ENCODE measurements around the gene PIK3R2.
"Not testable (repeated sequence)": the region's sequence is repeated elsewhere in the genome, so short reads cannot be mapped to it uniquely, and the experiment has no call there.

The PIK3R2 gene

DNA sequence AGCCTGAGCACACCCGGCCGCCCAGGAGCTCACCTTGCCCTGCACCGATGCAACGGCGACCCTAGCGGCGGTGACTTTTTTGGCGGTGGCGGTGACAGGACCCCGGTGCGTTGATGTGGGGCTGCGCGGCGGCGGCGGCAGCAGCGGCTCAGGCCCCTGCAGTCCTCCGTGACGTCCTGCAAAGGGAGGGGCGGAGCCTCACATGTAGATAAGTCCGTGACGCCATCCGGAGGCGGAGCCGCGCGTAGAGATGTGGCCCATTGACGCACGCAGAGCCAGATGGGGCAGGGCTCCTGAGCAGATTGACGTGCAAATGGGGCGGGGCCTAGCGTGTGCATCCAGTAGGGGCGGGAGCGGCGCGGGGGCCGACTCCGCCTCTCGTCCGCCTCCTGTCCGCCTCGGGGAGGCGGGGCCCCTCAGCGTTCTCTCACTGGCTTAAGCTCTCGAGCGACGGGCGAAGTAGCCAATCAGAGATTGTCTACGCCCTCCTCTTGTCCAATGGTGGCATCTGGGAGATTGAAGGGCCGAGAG is 51.0 kb downstream of the PIK3R2 start, which contains the start of gene RAB3A:
RAB3A (minus strand) TSS at position 180 of the 531 bp plus-strand sequence. CDS start 1,302 bp downstream, outside the sequence.
- DNase-seq (ENCODE audit: low spot score): peak; percentile 100

DNA sequence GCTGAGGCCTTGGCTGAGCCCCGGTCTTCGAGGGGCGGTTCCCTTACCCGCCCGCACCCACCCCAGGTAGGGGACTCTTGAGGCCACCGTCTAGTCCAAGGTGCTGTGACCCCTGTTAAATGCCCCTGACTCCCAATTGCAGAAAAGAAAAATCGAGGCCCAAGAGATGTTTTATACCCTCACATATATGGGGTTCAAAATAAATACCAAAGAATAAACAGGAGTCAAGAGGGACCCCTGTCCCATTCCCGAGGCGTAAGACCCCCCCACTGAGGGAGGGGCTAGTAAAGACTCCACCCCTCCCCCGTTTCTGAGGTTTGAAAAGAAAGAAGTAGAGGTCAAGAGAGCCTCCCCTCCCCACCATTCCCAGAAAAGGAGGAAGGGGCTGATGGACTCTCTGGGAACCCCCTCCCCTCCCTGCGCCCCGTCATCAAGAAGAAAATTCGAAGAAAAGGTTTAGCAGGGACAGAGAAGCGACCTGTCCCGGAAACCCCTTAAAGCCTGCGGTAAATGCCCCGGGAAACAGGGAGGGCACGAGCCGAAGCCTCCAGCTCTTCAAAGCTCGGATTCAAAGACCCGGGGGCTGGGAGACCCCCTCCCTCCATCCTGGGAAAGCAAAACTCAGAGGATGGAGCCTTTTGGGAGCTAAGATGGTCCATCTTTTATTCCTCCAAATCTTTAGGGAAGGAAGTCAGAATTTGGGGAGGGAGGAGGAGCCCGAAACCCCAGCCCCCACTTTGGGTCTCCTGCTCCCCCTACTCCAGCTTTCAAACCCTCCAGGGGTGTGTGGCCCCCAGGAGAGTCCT is 51.6 kb downstream of the PIK3R2 start:
- DNase-seq (ENCODE audit: low spot score): no peak

DNA sequence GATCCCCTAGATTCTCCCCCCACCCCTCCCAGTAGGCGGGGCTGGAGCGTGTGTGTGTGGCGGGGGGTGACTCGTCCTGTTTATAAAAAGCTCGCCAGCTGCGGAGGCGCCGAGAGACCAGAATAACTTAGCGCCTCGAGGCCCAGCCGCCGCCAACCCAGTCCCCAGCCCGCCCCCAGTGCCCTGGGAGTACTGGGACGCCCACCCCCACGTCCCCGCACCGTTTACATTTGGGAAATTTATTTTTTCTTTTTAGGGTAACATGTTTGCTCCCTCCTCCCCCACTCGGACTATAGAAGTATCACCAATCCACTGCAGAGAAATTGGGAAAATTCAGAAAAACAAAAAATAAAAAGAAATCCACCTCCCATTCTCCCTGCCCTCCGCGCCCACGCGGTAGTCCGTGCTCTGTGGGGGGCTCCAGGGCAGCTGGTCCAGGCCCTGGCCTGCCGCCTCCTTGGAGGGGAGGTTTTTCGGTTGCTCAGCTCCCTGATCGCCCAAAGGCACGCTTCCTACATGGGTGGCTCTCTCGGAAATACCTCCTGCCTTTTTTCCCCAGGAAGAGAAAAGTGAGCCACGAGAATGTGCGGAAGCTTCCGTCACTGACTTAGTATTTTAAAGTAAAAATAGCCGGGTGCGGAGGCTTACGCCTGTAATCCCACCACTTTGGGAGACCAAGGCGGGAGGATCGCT is 52.4 kb downstream of the PIK3R2 start:
- peak; percentile 43 for DNase-seq (ENCODE audit: low spot score)

DNA sequence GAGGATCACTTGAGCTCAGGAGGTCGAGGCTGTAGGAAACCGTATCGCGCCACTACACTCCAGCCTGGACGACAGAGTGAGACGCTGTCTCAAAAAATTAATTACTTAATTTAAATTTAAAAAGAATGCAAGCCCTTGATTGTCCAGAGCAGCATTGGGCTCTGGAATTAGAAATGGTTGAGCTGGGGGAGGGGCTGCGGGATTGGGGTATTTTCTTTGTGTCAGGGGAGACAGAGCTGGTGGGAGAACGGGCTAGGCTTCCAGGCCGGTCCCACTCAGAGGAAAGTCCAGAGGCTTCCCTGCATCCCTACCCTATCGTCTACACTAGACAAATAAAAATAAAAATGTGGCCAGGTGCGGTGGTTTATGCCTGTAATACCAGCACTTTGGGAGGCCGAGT is 53.1 kb downstream of the PIK3R2 start:
- no peak for DNase-seq (ENCODE audit: low spot score)

DNA sequence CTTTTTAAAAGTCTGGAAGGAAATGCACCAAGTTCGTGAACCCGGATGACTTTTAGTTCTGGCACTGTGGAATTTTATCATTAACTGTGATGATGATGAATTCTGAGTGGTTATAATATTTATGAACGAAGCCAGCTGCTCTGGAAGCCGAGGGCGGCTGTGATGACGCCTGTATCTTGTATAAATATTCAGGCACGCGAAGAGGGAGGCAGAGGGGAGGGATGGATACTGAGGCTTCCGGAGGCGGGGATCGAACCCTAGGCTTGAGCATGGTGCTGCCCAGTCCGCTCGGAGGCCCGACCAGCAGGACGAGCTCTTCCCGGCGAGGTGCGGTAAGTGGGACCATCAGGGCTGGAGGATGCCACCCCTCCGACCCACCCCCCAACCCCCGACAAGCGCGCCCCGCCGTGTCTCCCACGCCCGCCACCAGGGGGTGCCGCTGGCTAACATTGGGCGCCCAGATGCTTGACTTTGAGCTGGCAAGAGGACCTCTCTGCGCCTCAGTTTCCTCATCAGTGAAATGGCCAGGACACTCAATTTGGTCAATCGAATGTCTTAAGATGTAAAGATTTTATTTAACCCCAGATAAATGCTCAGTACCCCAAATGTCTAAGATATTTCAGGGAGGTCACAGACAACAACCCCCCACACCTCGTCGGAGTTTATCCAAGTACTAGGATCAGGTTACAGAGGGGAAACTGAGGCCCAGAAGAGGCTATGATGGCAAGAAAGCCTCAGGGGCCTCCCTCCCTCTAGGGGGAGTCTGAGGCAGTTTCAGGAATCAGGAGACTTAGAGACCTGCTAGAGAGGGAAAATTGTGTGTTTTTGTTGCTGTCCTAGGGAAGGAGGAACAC is 55.4 kb downstream of the PIK3R2 start:
- DNase-seq (ENCODE audit: low spot score): no peak

DNA sequence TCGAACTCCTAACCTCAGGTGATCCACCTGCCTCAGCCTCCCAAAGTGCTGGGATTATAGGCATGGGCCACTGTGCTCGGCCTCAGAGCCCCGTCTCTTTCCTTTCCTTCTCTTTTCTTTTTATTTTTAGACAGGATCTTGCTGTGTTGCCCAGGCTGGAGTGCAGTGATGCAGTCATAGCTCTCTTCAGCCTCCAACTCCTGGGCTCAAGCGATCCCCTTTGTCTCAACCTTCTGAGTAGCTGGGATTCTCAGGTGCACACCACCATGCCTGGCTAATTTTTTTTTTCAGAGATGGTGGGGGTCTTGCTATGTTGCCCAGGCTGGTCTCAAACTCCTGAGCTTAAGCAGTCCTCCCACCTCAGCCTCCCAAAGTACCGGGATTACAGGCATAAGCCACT is 56.9 kb downstream of the PIK3R2 start:
- not testable (repeated sequence) for DNase-seq (ENCODE audit: low spot score)

DNA sequence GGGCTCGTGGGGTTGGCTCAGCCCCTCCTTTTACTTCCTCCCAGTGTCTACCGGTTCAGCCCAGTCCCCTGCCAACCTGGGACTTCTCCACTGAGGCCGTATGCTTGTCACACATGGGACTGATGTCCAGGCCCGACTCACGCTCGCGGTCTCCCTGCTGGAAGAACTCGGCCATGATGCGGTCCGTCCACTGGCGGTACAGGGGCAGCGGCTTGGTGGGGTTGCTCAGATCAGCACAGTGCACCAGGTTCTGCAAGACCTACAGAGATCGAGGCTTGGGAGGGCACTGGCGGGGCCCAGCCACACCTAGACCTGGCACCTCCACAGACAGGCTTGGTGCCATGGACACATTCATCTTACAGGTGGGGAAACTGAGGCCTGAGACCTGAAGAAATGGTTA is 58.7 kb downstream of the PIK3R2 start:
- no peak for DNase-seq (ENCODE audit: low spot score)

DNA sequence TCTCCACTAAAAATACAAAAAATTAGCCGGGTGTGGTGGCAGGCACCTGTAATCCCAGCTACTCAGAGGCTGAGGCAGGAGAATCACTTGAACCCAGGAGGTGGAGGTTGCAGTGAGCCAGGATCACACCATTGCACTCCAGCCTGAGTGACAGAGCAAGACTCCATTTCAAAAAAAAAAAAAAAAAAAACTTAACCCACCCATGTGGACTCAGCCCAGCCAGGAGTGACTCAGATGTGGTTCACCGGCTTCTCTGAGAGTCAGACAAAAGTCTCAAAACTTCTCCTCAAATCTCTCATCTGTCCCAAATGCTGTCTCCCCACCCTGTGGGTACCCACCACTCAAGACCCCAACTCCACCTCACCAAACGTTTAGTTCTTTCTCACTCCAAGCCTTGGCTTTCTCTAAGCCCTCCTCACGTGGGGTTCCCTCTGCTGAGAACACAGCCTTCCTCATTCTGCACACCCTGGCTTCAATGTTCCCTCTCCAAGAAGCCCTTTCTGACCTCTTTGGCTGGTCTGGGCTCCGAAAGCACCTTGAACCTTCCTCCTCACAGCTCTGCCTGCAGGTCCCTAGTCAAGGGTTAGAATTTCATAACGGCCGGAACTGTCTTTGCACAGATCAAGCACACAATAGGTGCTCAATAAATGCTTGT is 61.9 kb downstream of the PIK3R2 start:
- no peak for DNase-seq (ENCODE audit: low spot score)

DNA sequence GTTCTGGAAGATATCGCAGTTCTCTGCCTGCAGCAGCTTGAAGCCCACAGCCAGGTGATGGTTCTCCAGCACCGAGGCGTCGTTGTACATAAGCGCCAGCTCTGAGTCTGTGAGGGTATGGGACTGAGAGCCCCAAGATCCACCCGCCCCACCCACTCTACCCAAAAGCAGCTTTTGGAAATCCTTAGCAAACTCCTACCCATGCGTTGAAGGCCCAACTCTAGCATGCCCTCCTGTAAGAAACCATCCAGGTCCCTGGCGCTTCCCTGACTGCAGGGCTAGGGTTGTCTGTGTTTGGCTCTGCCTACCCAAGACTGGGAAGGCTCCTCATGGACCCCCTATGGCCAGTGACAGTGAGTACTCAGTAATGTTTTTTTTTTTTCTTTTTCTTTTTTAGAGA is 63.8 kb downstream of the PIK3R2 start:
- no peak for DNase-seq (ENCODE audit: low spot score)

DNA sequence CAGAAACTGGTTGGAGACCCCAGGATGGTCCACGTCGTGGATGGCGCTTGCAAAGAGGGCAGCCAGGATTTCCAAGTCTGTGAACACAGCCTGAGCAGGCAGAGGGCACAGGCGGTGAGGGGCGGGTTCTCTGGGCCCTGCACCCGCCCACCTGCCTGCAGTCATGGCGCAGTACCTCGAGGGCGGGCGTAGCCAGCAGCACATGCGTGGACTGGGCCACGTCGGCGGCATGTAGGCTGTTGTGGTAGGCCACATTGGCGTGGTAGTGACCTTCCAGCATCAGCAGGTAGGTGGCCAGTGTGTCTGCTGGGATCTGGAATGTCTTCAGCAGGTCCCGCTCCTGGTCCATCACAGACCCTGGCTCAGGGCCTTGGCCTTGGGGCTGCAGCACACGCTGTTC is 65.2 kb downstream of the PIK3R2 start:
- no peak for DNase-seq (ENCODE audit: low spot score)

DNA sequence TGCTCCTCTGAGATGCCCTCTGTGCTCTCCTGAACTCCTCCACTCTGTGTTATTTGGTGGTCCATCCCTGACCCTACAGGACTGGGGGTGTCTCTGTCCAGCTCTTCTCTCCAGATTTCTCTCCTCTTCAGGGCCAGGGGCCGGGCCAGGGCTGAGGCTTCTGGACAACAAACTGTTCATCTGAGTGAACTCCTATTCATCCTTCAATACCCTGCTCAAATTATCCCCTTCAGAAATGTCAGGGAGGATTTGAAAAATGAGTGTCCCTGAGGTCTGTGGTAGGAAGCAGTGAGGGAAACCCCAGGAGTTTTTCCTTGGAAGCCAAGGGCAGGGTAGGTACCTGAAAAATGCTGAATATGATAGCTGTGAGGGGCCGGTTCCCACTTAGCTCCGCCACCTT is 65.6 kb downstream of the PIK3R2 start:
- DNase-seq (ENCODE audit: low spot score): no peak

Data from CD4-positive, alpha-beta T cell treated with Interleukin-6 at 100 ng/mL for 8 hours (primary cell).